ENCODE measurements around the gene GREM2. TPM values are rescaled to one million over a fixed set of nuclear protein-coding genes. Genes with fewer than 3 reads are reported as not detected.

The GREM2 gene
- total and polyA plus RNA-seq, 2 experiments from 2014 or later: 47.8 to 86.5 TPM

DNA sequence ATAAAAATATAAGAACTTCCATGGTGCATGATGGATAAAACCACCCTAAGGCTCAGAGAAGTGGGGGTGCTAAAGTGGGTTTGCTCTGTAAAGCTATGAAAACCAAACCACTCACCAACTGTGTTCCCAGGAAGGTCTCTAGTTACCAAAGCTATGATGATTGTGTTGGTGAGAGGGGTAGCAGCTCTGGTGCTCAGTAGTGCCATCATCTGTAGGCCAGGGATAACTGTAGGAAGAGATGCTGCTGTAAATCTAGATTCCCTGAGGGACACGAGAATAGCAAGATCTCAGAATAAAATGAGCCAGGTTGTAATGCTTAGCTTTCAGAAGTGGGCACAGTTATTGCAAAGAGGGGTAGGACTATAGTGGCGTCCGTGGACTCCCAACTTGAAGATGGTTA, 124.5 kb downstream of the GREM2 start:
- WGBS, 2 experiments (ENCODE audit: low coverage in 1 of 2, low lambda C conversion rate in 2 of 2, missing lambda C conversion rate in 2 of 2): 88 to 92% methylated on average over 3 of the region's 3 CpGs
- Histone ChIP-seq H3K36me3 (ENCODE audit: low read depth) (peaks cover 16% of the 10 kb centered on the region), H3K9ac (no peak overlapping the region), H3K4me3 (no peak overlapping the region), H3K4me2 (ENCODE audit: unreplicated experiment) (no peak overlapping the region), H3K9me3 (ENCODE audit: low read depth) (no peaks in the 10 kb centered on the region), H4K20me1 (ENCODE audit: insufficient read depth) (no peaks in the 10 kb centered on the region), H2AFZ (no peak overlapping the region), H3K79me2 (ENCODE audit: insufficient read depth) (0 out of 2 replicates have a peak, but pooled peaks cover 4% of the 10 kb centered on the region), H3K4me1 (ENCODE audit: insufficient read depth) (peaks cover 3% of the 10 kb centered on the region; the same call in 1 of the 2 replicates), H3K27me3 (replicated peaks; ENCODE audit: insufficient read depth) (no peaks in the 10 kb centered on the region), H3K9me2 (ENCODE audit: insufficient read depth) (no peaks in the 10 kb centered on the region), H3K27ac (no peak overlapping the region), H3F3A (ENCODE audit: insufficient read depth) (peaks cover 87% of the 10 kb centered on the region)
- DNase-seq: no peak
- no peak for TF ChIP-seq EZH2 (IDR thresholded peaks at IDR 0.05; ENCODE audit: insufficient read depth, poor library complexity, severe bottlenecking)
- TF ChIP-seq EZH2phosphoT487 (IDR thresholded peaks at IDR 0.05; ENCODE audit: insufficient read depth, low read depth): no peak
- in situ Hi-C loops (cut with MboI): no loop called here

DNA sequence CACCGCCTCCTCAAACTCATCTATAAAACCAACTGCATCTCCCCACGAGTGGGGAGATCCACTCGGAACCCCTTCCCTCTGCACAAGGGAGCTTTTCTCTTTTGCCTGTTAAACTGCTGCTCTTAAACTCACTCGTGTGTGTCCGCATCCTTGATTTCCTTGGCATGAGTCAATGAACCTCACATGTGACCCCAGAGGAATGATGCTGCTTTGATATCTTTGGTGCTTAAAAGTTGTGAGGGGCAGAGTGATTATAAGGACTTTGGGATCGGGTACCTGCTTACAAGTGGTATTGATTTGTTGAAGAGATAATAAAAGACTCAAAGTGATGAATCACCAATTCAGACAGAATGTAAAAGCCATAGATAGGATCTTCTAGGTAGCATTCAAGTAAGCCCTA, 125.3 kb downstream of the GREM2 start:
- in situ Hi-C loops (cut with MboI): no loop called here
- Histone ChIP-seq H3K79me2 (ENCODE audit: insufficient read depth) (0 out of 2 replicates have a peak, but pooled peaks cover 4% of the 10 kb centered on the region), H3K9me2 (ENCODE audit: insufficient read depth) (no peaks in the 10 kb centered on the region), H3K9ac (no peak overlapping the region), H2AFZ (no peak overlapping the region), H3F3A (ENCODE audit: insufficient read depth) (peaks cover 85% of the 10 kb centered on the region), H3K27ac (no peak overlapping the region), H3K27me3 (replicated peaks; ENCODE audit: insufficient read depth) (no peaks in the 10 kb centered on the region), H3K4me3 (no peak overlapping the region), H3K4me2 (ENCODE audit: unreplicated experiment) (no peak overlapping the region), H4K20me1 (ENCODE audit: insufficient read depth) (no peaks in the 10 kb centered on the region), H3K36me3 (ENCODE audit: low read depth) (peaks cover 7% of the 10 kb centered on the region), H3K9me3 (ENCODE audit: low read depth) (no peaks in the 10 kb centered on the region), H3K4me1 (ENCODE audit: insufficient read depth) (peaks cover 3% of the 10 kb centered on the region; the same call in 1 of the 2 replicates)
- no peak for DNase-seq
- WGBS, 2 experiments (ENCODE audit: low coverage in 1 of 2, low lambda C conversion rate in 2 of 2, missing lambda C conversion rate in 2 of 2): 57 to 59% methylated on average over 6 of the region's 6 CpGs
- TF ChIP-seq EZH2phosphoT487 (IDR thresholded peaks at IDR 0.05; ENCODE audit: insufficient read depth, low read depth) (no peak), EZH2 (IDR thresholded peaks at IDR 0.05; ENCODE audit: insufficient read depth, poor library complexity, severe bottlenecking) (no peak)

DNA sequence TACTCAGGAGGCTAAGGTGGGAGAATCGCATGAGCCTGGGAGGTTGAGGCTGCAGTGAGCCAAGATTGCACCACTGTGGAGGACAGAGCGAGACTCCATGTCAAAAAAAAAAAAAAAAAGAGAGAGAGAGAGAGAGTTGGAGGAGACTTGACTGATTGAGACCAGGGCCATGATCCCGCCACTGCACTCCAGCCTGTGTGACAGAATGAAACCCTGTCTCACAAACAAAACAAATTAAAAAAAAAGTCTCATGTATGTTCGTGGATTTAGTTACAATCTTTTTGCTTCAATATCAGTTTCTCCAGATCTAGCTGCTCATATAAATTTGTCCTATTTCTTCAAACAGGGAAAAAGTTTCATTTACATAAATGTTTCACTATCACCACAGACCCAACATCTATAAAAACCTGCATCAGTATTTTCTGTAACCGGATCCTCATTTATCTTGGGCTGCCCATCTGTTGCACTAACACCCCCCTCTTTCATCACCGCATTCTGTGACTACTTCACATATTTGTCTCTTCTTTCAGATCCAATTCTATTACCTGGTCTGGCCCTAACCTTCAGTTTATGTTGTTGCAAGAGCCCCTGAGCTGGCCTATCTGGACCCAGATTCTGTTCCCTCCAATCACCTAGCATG, 127.0 kb downstream of the GREM2 start:
- H3K9me2 ChIP-seq (ENCODE audit: insufficient read depth): no peaks in the 10 kb centered on the region
- no peaks in the 10 kb centered on the region for H4K20me1 ChIP-seq (ENCODE audit: insufficient read depth)
- WGBS, 2 experiments (ENCODE audit: low coverage in 1 of 2, low lambda C conversion rate in 2 of 2, missing lambda C conversion rate in 2 of 2): 97 to 100% methylated on average over 6 of the region's 6 CpGs
- no peak overlapping the region for H3K4me3 ChIP-seq
- 0 out of 2 replicates have a peak, but pooled peaks cover 4% of the 10 kb centered on the region for H3K79me2 ChIP-seq (ENCODE audit: insufficient read depth)
- H3K27me3 ChIP-seq (replicated peaks; ENCODE audit: insufficient read depth): no peaks in the 10 kb centered on the region
- TF ChIP-seq EZH2phosphoT487 (IDR thresholded peaks at IDR 0.05; ENCODE audit: insufficient read depth, low read depth) (no peak), EZH2 (IDR thresholded peaks at IDR 0.05; ENCODE audit: insufficient read depth, poor library complexity, severe bottlenecking) (no peak)
- no peak overlapping the region for H2AFZ ChIP-seq
- H3K9me3 ChIP-seq (ENCODE audit: low read depth): no peaks in the 10 kb centered on the region
- in situ Hi-C loops (cut with MboI): no loop called here
- no peak overlapping the region for H3K4me2 ChIP-seq (ENCODE audit: unreplicated experiment)
- H3F3A ChIP-seq (ENCODE audit: insufficient read depth): peaks cover 87% of the 10 kb centered on the region
- no peak for DNase-seq
- 0 out of 2 replicates have a peak, but pooled peaks cover 3% of the 10 kb centered on the region for H3K36me3 ChIP-seq (ENCODE audit: low read depth)
- no peak overlapping the region for H3K27ac ChIP-seq
- H3K4me1 ChIP-seq (ENCODE audit: insufficient read depth): no peaks in the 10 kb centered on the region
- H3K9ac ChIP-seq: no peak overlapping the region

DNA sequence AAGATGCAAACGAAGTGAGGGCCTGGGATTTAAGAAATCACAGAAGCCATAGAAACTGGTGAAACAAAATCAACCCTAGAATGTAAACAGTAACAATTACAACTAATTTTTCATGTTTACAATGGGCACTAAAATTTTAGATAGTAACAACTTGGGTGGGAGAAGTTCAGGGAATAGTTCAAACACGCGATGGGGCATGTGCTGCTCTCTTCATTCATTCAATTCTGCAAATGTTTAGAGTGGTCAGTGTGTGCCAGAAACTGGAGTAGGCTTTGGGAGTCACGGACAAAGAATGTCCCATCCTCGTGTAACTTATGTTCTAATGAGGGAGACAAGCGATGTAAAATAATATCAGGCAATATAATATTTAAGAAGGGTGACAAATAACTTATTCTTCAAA, 133.4 kb downstream of the GREM2 start:
- in situ Hi-C loops (cut with MboI): no loop called here
- Histone ChIP-seq H3K27me3 (replicated peaks; ENCODE audit: insufficient read depth) (no peaks in the 10 kb centered on the region), H3K4me3 (no peak overlapping the region), H3K9me2 (ENCODE audit: insufficient read depth) (no peaks in the 10 kb centered on the region), H3F3A (ENCODE audit: insufficient read depth) (peaks cover 59% of the 10 kb centered on the region), H3K9me3 (ENCODE audit: low read depth) (no peaks in the 10 kb centered on the region), H3K4me1 (ENCODE audit: insufficient read depth) (peaks cover 11% of the 10 kb centered on the region), H3K79me2 (ENCODE audit: insufficient read depth) (no peaks in the 10 kb centered on the region), H2AFZ (no peak overlapping the region), H3K4me2 (ENCODE audit: unreplicated experiment) (no peak overlapping the region), H4K20me1 (ENCODE audit: insufficient read depth) (no peaks in the 10 kb centered on the region), H3K36me3 (ENCODE audit: low read depth) (peaks cover 30% of the 10 kb centered on the region; the same call in 1 of the 2 replicates), H3K27ac (no peak overlapping the region), H3K9ac (no peak overlapping the region)
- 96 to 98% methylated on average over 6 of the region's 6 CpGs for WGBS, 2 experiments (ENCODE audit: low coverage in 1 of 2, low lambda C conversion rate in 2 of 2, missing lambda C conversion rate in 2 of 2)
- TF ChIP-seq EZH2 (IDR thresholded peaks at IDR 0.05; ENCODE audit: insufficient read depth, poor library complexity, severe bottlenecking) (no peak), EZH2phosphoT487 (IDR thresholded peaks at IDR 0.05; ENCODE audit: insufficient read depth, low read depth) (no peak)
- DNase-seq: no peak
